Stimulated activated CD8-positive, alpha-beta memory T cell treated with anti-CD3 and anti-CD28 coated beads, Interleukin-4, amount 100 ng/mL, for 4 hours (primary cell): ENCODE measurements around the gene RBCK1.

Experiments used
- DNase-seq, 2 donors: peaks; one replicate each; pipeline ENCODE4 v3.0.0-alpha.2; 2020; ENCODE audit warnings: low read depth in 2 of 2, low spot score in 1 of 2

The RBCK1 gene

GRCh38 chr20:416950-417800 lies 9.1 kb downstream of the RBCK1 start:
- DNase-seq, result no peak

GRCh38 chr20:417801-418342 lies 9.8 kb downstream of the RBCK1 start:
- no peak for DNase-seq

GRCh38 chr20:418858-419365 lies 10.8 kb downstream of the RBCK1 start:
- no peak for DNase-seq

- DNase-seq, result no peak
Observed at GRCh38 chr20:419556-420165, 11.6 kb downstream of the RBCK1 start.

- no peak for DNase-seq
Observed at GRCh38 chr20:420166-420620, 12.1 kb downstream of the RBCK1 start.

- no peak for DNase-seq
Observed at GRCh38 chr20:420721-421574, 12.8 kb downstream of the RBCK1 start.

- no peak for DNase-seq
Observed at GRCh38 chr20:421685-422250, 13.7 kb downstream of the RBCK1 start.

GRCh38 chr20:426566-426965 lies 18.5 kb downstream of the RBCK1 start:
- DNase-seq, result no peak

GRCh38 chr20:427401-427800 lies 19.3 kb downstream of the RBCK1 start:
- DNase-seq, result no peak

- no peak for DNase-seq
Observed at GRCh38 chr20:427849-428657, 20.0 kb downstream of the RBCK1 start.

GRCh38 chr20:428658-429200 lies 20.6 kb downstream of the RBCK1 start:
- DNase-seq, result no peak

GRCh38 chr20:430091-430999 lies 22.2 kb downstream of the RBCK1 start:
- DNase-seq, result no peak

GRCh38 chr20:431012-431904 lies 23.2 kb downstream of the RBCK1 start:
- no peak for DNase-seq

GRCh38 chr20:432208-432607 lies 24.1 kb downstream of the RBCK1 start:
- DNase-seq, result no peak

GRCh38 chr20:432677-433299 lies 24.7 kb downstream of the RBCK1 start:
- no peak for DNase-seq

GRCh38 chr20:433300-433975 lies 25.3 kb downstream of the RBCK1 start:
- DNase-seq, result peak; percentile 48 to 79

- no peak for DNase-seq
Observed at GRCh38 chr20:434221-434620, 26.1 kb downstream of the RBCK1 start.
